ENCODE data around the gene CD160.
"Not testable (repeated sequence)": the region's sequence is repeated elsewhere in the genome, so short reads cannot be mapped to it uniquely, and the experiment has no call there.

GRCh38 chr1:145718465-145718864 lies 834 bp upstream of the CD160 start:
- TF ChIP-seq, protein P1, sequence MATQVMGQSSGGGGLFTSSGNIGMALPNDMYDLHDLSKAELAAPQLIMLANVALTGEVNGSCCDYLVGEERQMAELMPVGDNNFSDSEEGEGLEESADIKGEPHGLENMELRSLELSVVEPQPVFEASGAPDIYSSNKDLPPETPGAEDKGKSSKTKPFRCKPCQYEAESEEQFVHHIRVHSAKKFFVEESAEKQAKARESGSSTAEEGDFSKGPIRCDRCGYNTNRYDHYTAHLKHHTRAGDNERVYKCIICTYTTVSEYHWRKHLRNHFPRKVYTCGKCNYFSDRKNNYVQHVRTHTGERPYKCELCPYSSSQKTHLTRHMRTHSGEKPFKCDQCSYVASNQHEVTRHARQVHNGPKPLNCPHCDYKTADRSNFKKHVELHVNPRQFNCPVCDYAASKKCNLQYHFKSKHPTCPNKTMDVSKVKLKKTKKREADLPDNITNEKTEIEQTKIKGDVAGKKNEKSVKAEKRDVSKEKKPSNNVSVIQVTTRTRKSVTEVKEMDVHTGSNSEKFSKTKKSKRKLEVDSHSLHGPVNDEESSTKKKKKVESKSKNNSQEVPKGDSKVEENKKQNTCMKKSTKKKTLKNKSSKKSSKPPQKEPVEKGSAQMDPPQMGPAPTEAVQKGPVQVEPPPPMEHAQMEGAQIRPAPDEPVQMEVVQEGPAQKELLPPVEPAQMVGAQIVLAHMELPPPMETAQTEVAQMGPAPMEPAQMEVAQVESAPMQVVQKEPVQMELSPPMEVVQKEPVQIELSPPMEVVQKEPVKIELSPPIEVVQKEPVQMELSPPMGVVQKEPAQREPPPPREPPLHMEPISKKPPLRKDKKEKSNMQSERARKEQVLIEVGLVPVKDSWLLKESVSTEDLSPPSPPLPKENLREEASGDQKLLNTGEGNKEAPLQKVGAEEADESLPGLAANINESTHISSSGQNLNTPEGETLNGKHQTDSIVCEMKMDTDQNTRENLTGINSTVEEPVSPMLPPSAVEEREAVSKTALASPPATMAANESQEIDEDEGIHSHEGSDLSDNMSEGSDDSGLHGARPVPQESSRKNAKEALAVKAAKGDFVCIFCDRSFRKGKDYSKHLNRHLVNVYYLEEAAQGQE (IDR thresholded peaks at IDR 0.05; ENCODE audit: unreplicated experiment), result not testable (repeated sequence)
- TF ChIP-seq, protein P2, sequence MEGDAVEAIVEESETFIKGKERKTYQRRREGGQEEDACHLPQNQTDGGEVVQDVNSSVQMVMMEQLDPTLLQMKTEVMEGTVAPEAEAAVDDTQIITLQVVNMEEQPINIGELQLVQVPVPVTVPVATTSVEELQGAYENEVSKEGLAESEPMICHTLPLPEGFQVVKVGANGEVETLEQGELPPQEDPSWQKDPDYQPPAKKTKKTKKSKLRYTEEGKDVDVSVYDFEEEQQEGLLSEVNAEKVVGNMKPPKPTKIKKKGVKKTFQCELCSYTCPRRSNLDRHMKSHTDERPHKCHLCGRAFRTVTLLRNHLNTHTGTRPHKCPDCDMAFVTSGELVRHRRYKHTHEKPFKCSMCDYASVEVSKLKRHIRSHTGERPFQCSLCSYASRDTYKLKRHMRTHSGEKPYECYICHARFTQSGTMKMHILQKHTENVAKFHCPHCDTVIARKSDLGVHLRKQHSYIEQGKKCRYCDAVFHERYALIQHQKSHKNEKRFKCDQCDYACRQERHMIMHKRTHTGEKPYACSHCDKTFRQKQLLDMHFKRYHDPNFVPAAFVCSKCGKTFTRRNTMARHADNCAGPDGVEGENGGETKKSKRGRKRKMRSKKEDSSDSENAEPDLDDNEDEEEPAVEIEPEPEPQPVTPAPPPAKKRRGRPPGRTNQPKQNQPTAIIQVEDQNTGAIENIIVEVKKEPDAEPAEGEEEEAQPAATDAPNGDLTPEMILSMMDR (conservative IDR thresholded peaks at IDR 0.05; ENCODE audit: low read depth in 2 of 2), result not testable (repeated sequence)
- not testable (repeated sequence) for TF ChIP-seq EZH2 (IDR thresholded peaks at IDR 0.05; ENCODE audit: low read depth, unreplicated experiment); ZNF331 (CRISPR knock-in tag; IDR thresholded peaks at IDR 0.05; ENCODE audit: low read depth); JUNB (IDR thresholded peaks at IDR 0.05; ENCODE audit: unreplicated experiment)
